HG03460 (cell line): Measurements from ENCODE around the gene PTPRN2.

Source experiments
- ATAC-seq: cut with Tn5 transposase; IDR thresholded peaks from one replicate; pipeline ENCODE4 v1.9.1; 2021; ENCODE audit not compliant: unreplicated experiment

Gene PTPRN2

DNA sequence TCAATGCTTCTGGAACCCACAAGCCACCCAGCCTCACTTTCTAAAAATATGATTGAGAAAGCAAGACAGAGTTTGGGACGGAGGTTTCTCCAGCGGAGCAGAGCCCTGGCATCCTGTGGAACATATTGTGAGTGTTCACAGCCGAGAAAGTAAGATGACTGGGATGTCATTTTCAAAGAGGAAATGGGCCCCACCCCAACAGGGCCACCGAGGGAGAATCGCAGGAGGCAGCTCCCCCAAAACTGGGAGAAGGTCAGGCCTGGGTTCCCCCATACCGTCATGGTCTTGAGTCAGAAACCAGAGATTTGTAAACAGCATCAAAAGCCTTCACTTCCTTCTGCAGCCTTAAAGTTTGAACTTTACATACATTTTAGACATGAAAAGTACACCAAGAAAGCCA is 560.0 kb downstream of the PTPRN2 start:
- no peak for ATAC-seq

- no peak for ATAC-seq
These were observed 560.9 kb downstream of the PTPRN2 start for GRCh38 chr7:158026636-158027265.

- ATAC-seq, result no peak
These were observed 561.7 kb downstream of the PTPRN2 start for GRCh38 chr7:158025686-158026600.

GRCh38 chr7:158024881-158025280 is 562.7 kb downstream of the PTPRN2 start:
- no peak for ATAC-seq

DNA sequence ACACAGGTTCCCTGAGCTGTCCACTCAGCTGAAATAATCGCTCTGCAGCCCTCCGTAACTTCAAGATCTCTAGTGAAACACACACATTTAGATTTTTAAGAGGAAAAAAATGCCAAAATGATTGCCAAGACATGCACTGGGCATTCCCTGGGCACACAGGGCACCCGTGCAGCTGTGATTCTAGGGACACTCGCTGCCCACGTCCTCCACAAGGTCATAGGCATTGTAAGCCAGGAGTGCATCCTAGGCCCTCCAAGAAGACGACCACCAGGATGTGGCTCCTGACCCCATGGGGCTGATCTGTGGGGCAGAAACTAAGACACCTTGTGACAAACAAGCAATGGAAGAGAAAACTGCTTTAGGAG is 563.3 kb downstream of the PTPRN2 start:
- no peak for ATAC-seq

GRCh38 chr7:158023681-158024350 is 563.8 kb downstream of the PTPRN2 start:
- ATAC-seq, result no peak

DNA sequence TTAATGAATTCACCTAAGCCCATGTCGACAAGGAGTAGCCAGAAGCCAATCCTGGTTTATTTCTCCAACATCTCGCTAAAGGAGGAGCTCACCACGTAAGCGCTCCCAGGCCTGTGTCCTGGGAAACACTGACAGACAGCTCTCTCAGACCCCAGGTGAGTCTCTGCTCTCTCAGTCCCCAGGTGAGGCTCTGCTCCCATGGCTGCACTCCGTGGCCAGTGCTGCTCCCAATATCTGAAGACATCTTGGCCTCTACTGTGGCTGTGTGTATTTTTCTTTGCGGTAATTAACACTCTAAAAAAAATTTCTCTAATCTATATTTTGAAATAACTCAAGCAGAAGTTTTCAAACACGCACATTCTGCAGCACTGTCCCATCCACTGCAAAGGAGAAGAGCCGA is 564.5 kb downstream of the PTPRN2 start:
- no peak for ATAC-seq

DNA sequence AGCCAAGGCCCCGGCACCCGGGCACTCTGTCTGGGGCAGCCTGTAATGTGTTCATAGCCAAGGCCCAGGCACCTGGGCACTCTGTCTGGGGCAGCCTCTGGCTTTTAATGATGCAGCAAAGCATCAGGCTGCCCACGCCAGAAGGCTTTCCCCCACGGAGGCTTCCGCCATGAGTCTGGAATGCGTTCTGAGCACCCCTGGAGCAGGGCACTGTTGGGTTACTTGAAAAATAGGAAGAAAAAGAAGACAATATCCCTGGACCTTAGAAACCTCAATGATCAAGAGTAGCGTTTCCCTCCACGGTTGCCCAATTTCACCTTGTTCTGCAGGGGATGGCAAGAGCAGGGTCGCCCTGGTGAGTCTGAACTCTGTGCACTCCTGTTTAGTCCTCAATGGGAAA is 565.0 kb downstream of the PTPRN2 start:
- no peak for ATAC-seq

GRCh38 chr7:158021836-158022235 is 565.8 kb downstream of the PTPRN2 start:
- no peak for ATAC-seq

DNA sequence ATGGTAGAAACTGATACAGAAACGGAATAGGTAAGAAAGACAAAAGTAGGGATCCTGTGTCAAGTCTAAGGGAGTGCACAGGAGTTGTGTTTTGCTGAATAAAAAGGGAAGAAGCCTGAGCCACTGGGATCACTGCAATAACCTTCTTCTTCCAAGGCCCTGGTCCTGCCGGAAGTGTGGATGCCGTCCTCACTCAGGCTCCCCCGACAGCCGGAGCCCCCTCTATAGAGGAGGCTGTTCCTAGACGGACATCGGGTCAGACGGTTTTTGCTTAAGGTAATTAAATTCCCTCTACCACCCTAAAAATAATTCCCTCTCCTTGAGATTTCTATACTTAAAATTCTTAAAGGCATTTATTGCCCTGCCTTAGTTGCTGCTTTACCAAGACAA is 566.9 kb downstream of the PTPRN2 start:
- ATAC-seq, result no peak

DNA sequence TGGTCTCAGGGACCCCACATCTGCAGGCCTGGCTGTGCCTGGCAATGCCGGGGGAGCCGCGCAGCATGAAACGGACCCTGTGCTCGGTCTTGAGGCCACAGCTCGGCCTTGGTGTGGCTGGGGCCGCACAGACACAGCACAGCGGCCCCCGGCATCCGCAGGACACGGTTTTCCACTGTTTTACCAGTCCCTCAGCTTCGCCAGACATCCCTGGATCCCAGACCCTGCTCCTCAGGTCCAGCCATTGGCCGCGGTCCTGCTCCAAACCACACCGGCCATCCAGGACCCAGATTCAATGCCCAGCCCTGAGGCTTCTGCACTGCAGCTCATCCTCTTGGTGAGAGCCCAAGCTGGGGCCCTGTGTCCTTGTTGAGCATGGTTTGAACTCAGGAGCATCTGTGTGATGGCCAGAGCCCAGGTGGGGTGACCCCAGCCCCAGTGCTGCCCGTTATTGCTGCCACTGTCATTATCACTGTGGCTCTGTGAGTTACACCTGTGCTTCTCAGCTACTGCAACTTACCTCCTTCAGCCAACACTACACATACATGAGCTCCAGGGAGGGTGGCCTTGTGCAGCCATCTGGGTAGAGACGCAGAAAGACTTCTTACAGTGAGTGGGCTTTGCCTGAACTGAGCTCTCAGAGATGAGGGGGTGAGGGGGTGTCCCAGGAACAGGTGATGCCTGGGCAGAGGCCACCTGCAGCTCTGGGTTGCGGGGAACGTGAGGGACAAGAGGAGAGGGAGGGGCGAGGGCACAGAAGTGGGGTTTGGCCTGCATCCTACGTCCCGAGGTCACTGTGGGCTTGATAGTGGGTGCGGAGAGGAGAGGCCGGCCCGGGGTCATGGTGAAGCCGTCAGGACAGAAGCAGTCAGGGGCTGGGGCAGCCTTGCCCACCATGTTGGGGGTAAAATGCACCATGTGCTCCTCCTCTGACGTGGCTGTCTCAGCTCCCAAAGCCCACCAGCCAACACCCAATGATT is 567.6 kb downstream of the PTPRN2 start:
- ATAC-seq, result no peak

DNA sequence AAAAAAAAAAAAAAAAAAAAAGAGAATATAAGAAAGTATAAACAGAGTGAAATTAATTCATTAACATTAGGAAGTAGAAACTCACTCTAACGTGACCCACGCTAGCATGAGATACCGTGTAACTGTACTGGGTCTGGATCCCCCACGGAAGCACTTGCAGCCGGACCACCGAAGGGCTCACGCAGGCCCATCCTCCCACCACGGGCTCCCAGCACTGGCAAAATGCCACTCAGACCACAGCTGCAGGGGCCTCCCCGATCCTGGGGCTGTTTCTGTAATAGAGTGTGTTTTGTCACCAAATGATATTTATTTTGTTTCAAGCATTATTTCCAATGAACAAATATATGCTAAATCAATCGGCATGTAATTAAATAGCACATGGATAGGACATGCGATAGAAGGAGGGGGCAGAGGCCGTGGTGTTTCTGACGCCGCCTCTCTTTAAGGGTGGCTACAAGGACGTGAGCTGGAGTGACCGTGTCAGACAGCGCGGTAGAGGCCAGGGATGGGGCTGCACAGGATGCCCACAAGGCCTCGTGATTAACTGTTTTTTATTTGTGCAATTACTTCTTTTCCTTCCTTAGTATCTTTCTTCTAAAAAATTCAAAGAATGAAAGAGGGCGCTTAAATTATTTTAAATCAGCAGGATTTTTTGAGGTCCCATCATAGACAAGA is 568.5 kb downstream of the PTPRN2 start:
- no peak for ATAC-seq

DNA sequence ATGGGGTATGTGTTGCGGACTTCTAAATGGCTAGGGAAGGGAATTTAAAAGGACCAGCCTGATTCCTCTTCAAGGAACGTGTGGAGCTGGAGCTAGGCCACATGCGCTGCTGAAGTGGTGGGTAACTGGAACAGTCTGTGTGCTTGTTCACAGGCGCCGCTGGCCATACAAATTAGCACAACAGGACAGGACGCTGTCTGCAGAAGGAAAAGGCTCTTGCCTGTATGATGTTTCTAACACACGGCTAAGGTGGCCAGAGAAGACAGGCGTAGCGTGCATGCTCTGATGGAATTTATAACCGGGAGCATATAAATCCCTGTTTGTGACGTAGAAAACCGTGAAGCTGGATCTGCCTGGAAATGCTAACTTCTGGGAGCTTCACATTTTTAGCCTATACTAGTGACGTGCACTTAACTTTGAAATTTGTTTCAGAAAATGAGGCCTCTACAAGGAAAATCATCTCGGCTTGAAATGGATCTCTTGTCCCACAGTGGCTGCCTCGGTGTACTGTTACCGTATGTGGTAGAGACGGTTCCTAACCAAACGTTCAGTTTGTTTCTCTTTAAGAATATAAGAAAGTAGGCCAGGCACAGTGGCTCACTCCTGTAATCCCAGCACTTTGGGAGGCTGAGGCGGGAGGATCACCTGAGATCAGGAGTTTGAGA is 569.4 kb downstream of the PTPRN2 start:
- ATAC-seq, result no peak

GRCh38 chr7:158017111-158018097 is 570.2 kb downstream of the PTPRN2 start:
- no peak for ATAC-seq

DNA sequence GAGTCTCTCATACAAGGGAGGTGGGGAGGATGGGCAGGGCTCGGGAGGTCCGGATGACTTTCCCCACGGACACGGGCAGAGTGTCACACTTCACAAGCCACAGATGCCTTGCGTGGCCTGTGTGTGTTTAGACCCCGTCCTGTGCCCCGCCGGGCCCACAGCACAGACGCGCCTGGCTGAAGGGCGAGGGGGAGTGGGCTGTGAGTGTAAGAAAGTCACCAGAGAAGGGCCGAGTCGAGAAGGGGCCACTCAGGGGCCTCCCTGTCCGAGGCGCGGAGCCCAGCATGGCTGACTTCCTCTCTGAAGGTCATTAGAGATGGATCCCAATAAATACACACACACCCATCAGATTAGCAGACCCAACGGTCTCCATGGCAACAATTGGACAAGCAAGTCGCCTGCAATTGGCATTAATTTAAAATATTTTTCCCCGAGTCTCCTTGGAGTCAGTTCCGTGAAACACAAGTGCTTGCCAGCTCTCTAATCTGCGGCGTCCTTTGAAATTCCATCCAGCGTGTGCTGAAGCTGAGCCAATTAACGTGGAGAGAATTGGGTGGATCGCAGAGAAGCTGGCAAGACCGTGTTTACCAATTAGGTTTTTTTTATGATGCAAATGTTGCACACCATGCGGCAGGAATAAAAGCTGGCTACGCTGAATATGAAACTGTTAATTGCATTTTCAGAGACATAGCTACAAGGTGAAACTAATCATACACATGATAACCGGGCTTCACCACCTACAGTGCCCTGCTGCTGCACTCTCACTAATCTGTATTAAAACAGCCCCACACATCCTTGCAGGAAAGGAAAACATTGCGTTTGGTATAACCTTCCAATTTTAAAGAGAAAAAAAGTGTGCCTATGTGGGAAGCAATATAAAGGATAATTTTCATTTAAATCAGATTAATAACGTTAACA is 571.2 kb downstream of the PTPRN2 start:
- no peak for ATAC-seq

GRCh38 chr7:158015403-158016179 is 572.0 kb downstream of the PTPRN2 start:
- ATAC-seq, result no peak

DNA sequence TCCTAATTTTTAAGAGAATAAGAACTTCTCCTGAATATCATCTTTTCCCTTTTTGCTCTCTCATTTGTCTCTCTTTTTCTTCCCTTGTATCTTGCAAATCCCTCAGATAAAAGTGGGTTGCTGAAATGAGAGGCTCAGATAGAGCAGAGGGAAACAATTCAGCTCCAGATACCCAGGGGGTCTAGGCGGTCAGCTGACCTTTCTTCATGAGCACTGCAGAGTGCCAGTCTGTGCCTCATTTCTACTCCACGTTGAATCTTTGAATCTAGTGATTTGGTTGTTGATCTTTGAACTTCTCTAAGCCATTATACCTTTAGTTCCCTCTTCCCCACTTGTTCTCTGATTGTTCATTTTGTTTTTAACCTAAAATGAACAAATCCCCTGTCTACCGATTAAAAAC is 572.6 kb downstream of the PTPRN2 start:
- no peak for ATAC-seq
